Lung (tissue), 12 donors: ENCODE results near the gene PPM1L. TPM values are rescaled to one million over a fixed set of nuclear protein-coding genes. Genes with fewer than 3 reads are reported as not detected.

Experiments used
- ATAC-seq: fragments of 200-7000 bp; cut with Tn5 transposase; one replicate; pipeline ENCODE4 v1.9.1; 2020; ENCODE audit warnings: moderate number of reproducible peaks; ENCODE audit not compliant: insufficient read depth, low FRiP score
- DNase-seq, 3 donors: peaks; one replicate each; pipeline ENCODE4 v3.0.0-alpha.2; 2013 to 2017
- H3K27ac ChIP-seq, 2 donors: one replicate each; pipeline ENCODE4 v1.5.1; 2013; ENCODE audit warnings: mild to moderate bottlenecking in 2 of 2, moderate library complexity in 2 of 2, control low read depth in 1 of 2, inconsistent platforms in 1 of 2, low read depth in 1 of 2, low read length in 1 of 2
- H3K27me3 ChIP-seq, 3 donors: one replicate each; pipeline ENCODE4 v1.5.1; 2013; ENCODE audit warnings: low read length in 2 of 3; ENCODE audit not compliant: control insufficient read depth in 3 of 3, insufficient read depth in 3 of 3
- H3K36me3 ChIP-seq, 4 donors: one replicate each; pipeline ENCODE4 v1.5.1; 2013; ENCODE audit warnings: low read length in 4 of 4, mild to moderate bottlenecking in 1 of 4, moderate library complexity in 1 of 4; ENCODE audit not compliant: control insufficient read depth in 4 of 4, insufficient read depth in 4 of 4
- H3K4me1 ChIP-seq, 5 donors: one replicate each; pipeline ENCODE4 v1.5.1; 2013; ENCODE audit warnings: low read length in 5 of 5, mild to moderate bottlenecking in 2 of 5, moderate library complexity in 1 of 5; ENCODE audit not compliant: control insufficient read depth in 5 of 5, insufficient read depth in 5 of 5
- H3K4me3 ChIP-seq: one replicate; pipeline ENCODE4 v1.5.1; 2013; ENCODE audit warnings: mild to moderate bottlenecking, control low read depth, moderate library complexity
- H3K9ac ChIP-seq, 2 donors: one replicate each; pipeline ENCODE4 v1.5.1; 2013; ENCODE audit warnings: low read length in 2 of 2, control low read depth in 1 of 2; ENCODE audit not compliant: insufficient read depth in 1 of 2
- H3K9me3 ChIP-seq, 4 donors: one replicate each; pipeline ENCODE4 v1.5.1; 2013; ENCODE audit warnings: low read length in 3 of 4, mild to moderate bottlenecking in 1 of 4, moderate library complexity in 1 of 4; ENCODE audit not compliant: control insufficient read depth in 4 of 4, insufficient read depth in 3 of 4
- CTCF ChIP-seq: IDR thresholded peaks from 2 replicates; pipeline ENCODE4 v1.5.1; 2012; ENCODE audit warnings: mild to moderate bottlenecking; ENCODE audit errors: control extremely low read depth, extremely low read depth
- WGBS, 2 donors: extraction: QIAGEN DNeasy Blood & Tissue Kit; methylation state at CpG; one replicate each; pipeline ENCODE4 v1.1.7; 2013; 5-methylcytosine and 5-hydroxymethylcytosine counted together
- polyA plus RNA-seq, 2 donors: library from polyadenylated mRNA; stranded (reverse); fragments of 200-250 nt; gene quantifications; one replicate each; pipeline ENCODE4 v1.2.1, GENCODE V29; 2013
- total RNA-seq, 2 donors: library from RNA; depleted of rRNA in 1 of 2; stranded (reverse); fragments of >200 nt in 1 of 2; gene quantifications; one replicate each; pipeline ENCODE4 v1.2.1, GENCODE V29; 2014 to 2021
- donor health status: control.
- donor health status: control.
- donor health status: Bipolar disorder and iron deficiency.
- donor health status: healthy.
- donor health status: DM: yes; HTN: yes; CAD: no.

Gene PPM1L
- total and polyA plus RNA-seq, 4 donors = 1.5 to 17.7 (median 6.7) TPM

- Histone ChIP-seq H3K36me3 (peaks cover 4 to 11% (median 10%) of the 10 kb centered on the region in 4 donors), H3K4me1 (peaks cover 0 to 10% (median 0%) of the 10 kb centered on the region in 5 donors), H3K27me3 (peaks cover 0 to 2% (median 0%) of the 10 kb centered on the region in 3 donors), H3K4me3 (no peak overlapping the region), H3K9me3 (no peaks in the 10 kb centered on the region), H3K27ac (peak overlapping the region; percentile 42 to 52), H3K9ac (no peak overlapping the region)
- DNase-seq (no peak), ATAC-seq (no peak)
- 27 to 30% methylated on average over 4 of the region's 4 CpGs for WGBS, 2 donors
- TF ChIP-seq CTCF = no peak
These were observed 325.6 kb downstream of the PPM1L start for GRCh38 chr3:161081633-161082032.

- no peaks in the 10 kb centered on the region for H3K9me3 ChIP-seq
- 44 to 46% methylated on average over 2 of the region's 2 CpGs for WGBS, 2 donors
- peak overlapping the region; percentile 42 to 52 for H3K27ac ChIP-seq
These were observed 326.0 kb downstream of the PPM1L start for GRCh38 chr3:161082063-161082462.

GRCh38 chr3:161083131-161083530 is 327.1 kb downstream of the PPM1L start:
- no peak overlapping the region for H3K27ac ChIP-seq
- TF ChIP-seq CTCF = no peak
- ATAC-seq (no peak), DNase-seq (no peak)
- H3K9me3 ChIP-seq = no peaks in the 10 kb centered on the region
- H3K27me3 ChIP-seq = peaks cover 0 to 2% (median 0%) of the 10 kb centered on the region in 3 donors
- no peak overlapping the region for H3K9ac ChIP-seq
- H3K36me3 ChIP-seq = peaks cover 4 to 19% (median 12%) of the 10 kb centered on the region in 4 donors
- H3K4me3 ChIP-seq = no peak overlapping the region
- H3K4me1 ChIP-seq = peaks cover 0 to 15% (median 0%) of the 10 kb centered on the region in 5 donors
- WGBS, 2 donors = 94 to 96% methylated on average over 1 of the region's 1 CpG

More at GRCh38 chr3:161082063-161082462, 326.0 kb downstream of the PPM1L start:
- H3K4me3 ChIP-seq = no peak overlapping the region
- TF ChIP-seq CTCF = no peak
- peak; percentile 58 for ATAC-seq
- DNase-seq = peak in 1 of 3 donors; percentile 5
- no peak overlapping the region for H3K9ac ChIP-seq
- peaks cover 4 to 12% (median 10%) of the 10 kb centered on the region in 4 donors for H3K36me3 ChIP-seq
- peaks cover 0 to 2% (median 0%) of the 10 kb centered on the region in 3 donors for H3K27me3 ChIP-seq
- peaks cover 0 to 10% (median 0%) of the 10 kb centered on the region in 5 donors for H3K4me1 ChIP-seq

- Histone ChIP-seq H3K4me1 (peaks cover 0 to 18% (median 0%) of the 10 kb centered on the region in 5 donors), H3K36me3 (peaks cover 4 to 24% (median 17%) of the 10 kb centered on the region in 4 donors), H3K9ac (no peak overlapping the region), H3K27me3 (peaks cover 0 to 2% (median 0%) of the 10 kb centered on the region in 3 donors), H3K9me3 (no peaks in the 10 kb centered on the region), H3K27ac (no peak overlapping the region), H3K4me3 (no peak overlapping the region)
- DNase-seq (no peak), ATAC-seq (no peak)
- no peak for TF ChIP-seq CTCF
- 80 to 97% methylated on average over 2 of the region's 2 CpGs for WGBS, 2 donors
These were observed 328.2 kb downstream of the PPM1L start for GRCh38 chr3:161084277-161084676.
